Stimulated activated memory B cell treated with anti-CD40 and anti-IgM and Interleukin-4, amounts not matched to agents 10 μg/mL and 1 μg/mL and 100 μg/mL, for 72 hours (primary cell): Measurements from ENCODE around the gene CACNA1E.

Source experiments
- ATAC-seq: fragments of 150-1000 bp; cut with Tn5 transposase; 2 replicates; pipeline ENCODE4 v1.10.0; 2021
- H3K27ac Mint-ChIP-seq: one replicate; pipeline ENCODE4 v1.8.0; 2022; ENCODE audit warnings: mild to moderate bottlenecking, mixed read lengths
- H3K27me3 Mint-ChIP-seq: one replicate; pipeline ENCODE4 v1.8.0; 2022; ENCODE audit warnings: mixed read lengths
- H3K36me3 Mint-ChIP-seq: one replicate; pipeline ENCODE4 v1.8.0; 2022; ENCODE audit warnings: mixed read lengths
- H3K4me1 Mint-ChIP-seq: one replicate; pipeline ENCODE4 v1.8.0; 2022; ENCODE audit warnings: mixed read lengths
- H3K4me3 Mint-ChIP-seq: one replicate; pipeline ENCODE4 v1.8.0; 2022; ENCODE audit warnings: mild to moderate bottlenecking, moderate library complexity, mixed read lengths
- H3K9me3 Mint-ChIP-seq: one replicate; pipeline ENCODE4 v1.8.0; 2022; ENCODE audit warnings: mixed read lengths

CACNA1E gene

GRCh38 chr1:181778640-181779260 is 295.4 kb downstream of the CACNA1E start:
- H3K9me3 Mint-ChIP-seq, result no peaks in the 10 kb centered on the region
- H3K36me3 Mint-ChIP-seq, result no peaks in the 10 kb centered on the region
- H3K4me3 Mint-ChIP-seq, result no peak overlapping the region
- H3K27me3 Mint-ChIP-seq, result no peaks in the 10 kb centered on the region
- no peak for ATAC-seq
- no peaks in the 10 kb centered on the region for H3K4me1 Mint-ChIP-seq
- no peak overlapping the region for H3K27ac Mint-ChIP-seq

GRCh38 chr1:181779343-181779742 is 296.0 kb downstream of the CACNA1E start:
- Mint-ChIP-seq H3K27me3 (no peaks in the 10 kb centered on the region), H3K4me1 (no peaks in the 10 kb centered on the region)
- no peak for ATAC-seq

GRCh38 chr1:181783208-181783607 is 299.9 kb downstream of the CACNA1E start:
- Mint-ChIP-seq H3K27ac (no peak overlapping the region), H3K9me3 (no peaks in the 10 kb centered on the region), H3K36me3 (no peaks in the 10 kb centered on the region), H3K27me3 (no peaks in the 10 kb centered on the region), H3K4me3 (no peak overlapping the region), H3K4me1 (no peaks in the 10 kb centered on the region)
- no peak for ATAC-seq

More at GRCh38 chr1:181779343-181779742, 296.0 kb downstream of the CACNA1E start:
- H3K4me3 Mint-ChIP-seq, result no peak overlapping the region
- H3K9me3 Mint-ChIP-seq, result no peaks in the 10 kb centered on the region
- H3K36me3 Mint-ChIP-seq, result no peaks in the 10 kb centered on the region
- H3K27ac Mint-ChIP-seq, result no peak overlapping the region

GRCh38 chr1:181784039-181784683 is 300.8 kb downstream of the CACNA1E start:
- Mint-ChIP-seq H3K27me3 (peaks cover under 1% of the 10 kb centered on the region), H3K4me1 (no peaks in the 10 kb centered on the region), H3K27ac (no peak overlapping the region), H3K36me3 (no peaks in the 10 kb centered on the region), H3K4me3 (no peak overlapping the region), H3K9me3 (no peaks in the 10 kb centered on the region)
- no peak for ATAC-seq

- Mint-ChIP-seq H3K4me1 (no peaks in the 10 kb centered on the region), H3K27me3 (peaks cover 8% of the 10 kb centered on the region), H3K36me3 (no peaks in the 10 kb centered on the region), H3K4me3 (no peak overlapping the region), H3K27ac (no peak overlapping the region), H3K9me3 (no peaks in the 10 kb centered on the region)
- no peak for ATAC-seq
Measured at GRCh38 chr1:181789395-181789794, 306.1 kb downstream of the CACNA1E start.

- no peak for ATAC-seq
- Mint-ChIP-seq H3K4me1 (no peaks in the 10 kb centered on the region), H3K36me3 (no peaks in the 10 kb centered on the region), H3K27me3 (peaks cover 8% of the 10 kb centered on the region), H3K27ac (no peak overlapping the region), H3K4me3 (no peak overlapping the region), H3K9me3 (no peaks in the 10 kb centered on the region)
Measured at GRCh38 chr1:181791721-181792120, 308.4 kb downstream of the CACNA1E start.

- ATAC-seq, result no peak
- no peaks in the 10 kb centered on the region for H3K4me1 Mint-ChIP-seq
Measured at GRCh38 chr1:181793831-181794230, 310.5 kb downstream of the CACNA1E start.

GRCh38 chr1:181794332-181794731 is 311.0 kb downstream of the CACNA1E start:
- Mint-ChIP-seq H3K36me3 (no peaks in the 10 kb centered on the region), H3K27ac (no peak overlapping the region), H3K4me1 (no peaks in the 10 kb centered on the region), H3K9me3 (no peaks in the 10 kb centered on the region), H3K4me3 (no peak overlapping the region), H3K27me3 (peaks cover 13% of the 10 kb centered on the region)
- no peak for ATAC-seq

More at GRCh38 chr1:181793831-181794230, 310.5 kb downstream of the CACNA1E start:
- Mint-ChIP-seq H3K27ac (no peak overlapping the region), H3K27me3 (peaks cover 10% of the 10 kb centered on the region), H3K4me3 (no peak overlapping the region), H3K9me3 (no peaks in the 10 kb centered on the region), H3K36me3 (no peaks in the 10 kb centered on the region)

GRCh38 chr1:181798191-181798926 is 315.0 kb downstream of the CACNA1E start:
- H3K27me3 Mint-ChIP-seq, result peaks cover 10% of the 10 kb centered on the region
- no peaks in the 10 kb centered on the region for H3K36me3 Mint-ChIP-seq
- H3K4me3 Mint-ChIP-seq, result no peak overlapping the region
- no peaks in the 10 kb centered on the region for H3K9me3 Mint-ChIP-seq
- H3K27ac Mint-ChIP-seq, result no peak overlapping the region
- no peaks in the 10 kb centered on the region for H3K4me1 Mint-ChIP-seq
- no peak for ATAC-seq

- no peak overlapping the region for H3K4me3 Mint-ChIP-seq
- ATAC-seq, result no peak
- no peaks in the 10 kb centered on the region for H3K9me3 Mint-ChIP-seq
- peaks cover 10% of the 10 kb centered on the region for H3K27me3 Mint-ChIP-seq
- no peaks in the 10 kb centered on the region for H3K4me1 Mint-ChIP-seq
- H3K27ac Mint-ChIP-seq, result no peak overlapping the region
- H3K36me3 Mint-ChIP-seq, result no peaks in the 10 kb centered on the region
Measured at GRCh38 chr1:181801617-181802016, 318.3 kb downstream of the CACNA1E start.

- Mint-ChIP-seq H3K27ac (no peak overlapping the region), H3K36me3 (no peaks in the 10 kb centered on the region), H3K9me3 (no peaks in the 10 kb centered on the region), H3K4me3 (no peak overlapping the region), H3K27me3 (peaks cover 10% of the 10 kb centered on the region), H3K4me1 (no peaks in the 10 kb centered on the region)
- no peak for ATAC-seq
Measured at GRCh38 chr1:181802466-181802865, 319.1 kb downstream of the CACNA1E start.

- H3K4me3 Mint-ChIP-seq, result no peak overlapping the region
- H3K9me3 Mint-ChIP-seq, result no peaks in the 10 kb centered on the region
- H3K36me3 Mint-ChIP-seq, result no peaks in the 10 kb centered on the region
- no peaks in the 10 kb centered on the region for H3K4me1 Mint-ChIP-seq
- H3K27me3 Mint-ChIP-seq, result peaks cover 10% of the 10 kb centered on the region
- no peak overlapping the region for H3K27ac Mint-ChIP-seq
- no peak for ATAC-seq
Measured at GRCh38 chr1:181803421-181803820, 320.1 kb downstream of the CACNA1E start.

GRCh38 chr1:181804989-181805388 is 321.7 kb downstream of the CACNA1E start:
- no peaks in the 10 kb centered on the region for H3K36me3 Mint-ChIP-seq
- H3K4me1 Mint-ChIP-seq, result no peaks in the 10 kb centered on the region
- H3K4me3 Mint-ChIP-seq, result no peak overlapping the region
- no peaks in the 10 kb centered on the region for H3K27me3 Mint-ChIP-seq
- H3K27ac Mint-ChIP-seq, result no peak overlapping the region
- no peak for ATAC-seq
- H3K9me3 Mint-ChIP-seq, result no peaks in the 10 kb centered on the region

- Mint-ChIP-seq H3K4me3 (no peak overlapping the region), H3K36me3 (no peaks in the 10 kb centered on the region), H3K27ac (no peak overlapping the region), H3K4me1 (no peaks in the 10 kb centered on the region), H3K9me3 (no peaks in the 10 kb centered on the region), H3K27me3 (no peaks in the 10 kb centered on the region)
- no peak for ATAC-seq
Measured at GRCh38 chr1:181806746-181807145, 323.4 kb downstream of the CACNA1E start.

- Mint-ChIP-seq H3K36me3 (no peaks in the 10 kb centered on the region), H3K27me3 (no peaks in the 10 kb centered on the region), H3K4me1 (no peaks in the 10 kb centered on the region), H3K4me3 (no peak overlapping the region), H3K27ac (no peak overlapping the region), H3K9me3 (no peaks in the 10 kb centered on the region)
- no peak for ATAC-seq
Measured at GRCh38 chr1:181807251-181807650, 323.9 kb downstream of the CACNA1E start.
